SK-N-SH (cell line): ENCODE data around the gene SMAD3.

Experiments used
- CTCF ChIP-seq: fragments of 200-600 bp; sonication (generic); IDR thresholded peaks from 2 replicates; pipeline ENCODE4 v1.6.1; 2017; ENCODE audit warnings: antibody characterized with exemption, mild to moderate bottlenecking, moderate library complexity
- EP300 ChIP-seq, 2 experiments: IDR thresholded peaks; 2 replicates each; pipeline versions ENCODE4 v1.4.0 to v1.6.1; 2012; ENCODE audit warnings: borderline replicate concordance in 1 of 2, low read depth in 1 of 2, low read length in 1 of 2
- FOXM1 ChIP-seq: IDR thresholded peaks from 2 replicates; pipeline ENCODE4 v1.4.0; 2012; ENCODE audit warnings: low read depth, mild to moderate bottlenecking
- RAD21 ChIP-seq: IDR thresholded peaks from 2 replicates; pipeline ENCODE4 v1.6.1; 2012; ENCODE audit warnings: mild to moderate bottlenecking, low read length
- TEAD4 ChIP-seq: IDR thresholded peaks from 2 replicates; pipeline ENCODE4 v1.4.0; 2012; ENCODE audit warnings: mild to moderate bottlenecking, borderline replicate concordance; ENCODE audit not compliant: insufficient read depth
- YY1 ChIP-seq: IDR thresholded peaks from 2 replicates; pipeline ENCODE4 v1.4.0; 2012; ENCODE audit warnings: low read depth, mild to moderate bottlenecking
- TF ChIP-seq, protein P1 (sequence below): IDR thresholded peaks from 2 replicates; pipeline ENCODE4 v1.6.1; 2012; ENCODE audit warnings: mild to moderate bottlenecking, low read depth, low read length, moderate library complexity
- TF ChIP-seq, protein P2 (sequence below): fragments of 150-350 bp; IDR thresholded peaks from 2 replicates; pipeline ENCODE4 v1.6.1; 2017; ENCODE audit warnings: antibody characterized with exemption, low read length, low read depth, borderline replicate concordance

- no peak for TF ChIP-seq CTCF
- TF ChIP-seq TEAD4 = no peak
- no peak for TF ChIP-seq YY1
- TF ChIP-seq RAD21 = no peak
- TF ChIP-seq, protein P1, sequence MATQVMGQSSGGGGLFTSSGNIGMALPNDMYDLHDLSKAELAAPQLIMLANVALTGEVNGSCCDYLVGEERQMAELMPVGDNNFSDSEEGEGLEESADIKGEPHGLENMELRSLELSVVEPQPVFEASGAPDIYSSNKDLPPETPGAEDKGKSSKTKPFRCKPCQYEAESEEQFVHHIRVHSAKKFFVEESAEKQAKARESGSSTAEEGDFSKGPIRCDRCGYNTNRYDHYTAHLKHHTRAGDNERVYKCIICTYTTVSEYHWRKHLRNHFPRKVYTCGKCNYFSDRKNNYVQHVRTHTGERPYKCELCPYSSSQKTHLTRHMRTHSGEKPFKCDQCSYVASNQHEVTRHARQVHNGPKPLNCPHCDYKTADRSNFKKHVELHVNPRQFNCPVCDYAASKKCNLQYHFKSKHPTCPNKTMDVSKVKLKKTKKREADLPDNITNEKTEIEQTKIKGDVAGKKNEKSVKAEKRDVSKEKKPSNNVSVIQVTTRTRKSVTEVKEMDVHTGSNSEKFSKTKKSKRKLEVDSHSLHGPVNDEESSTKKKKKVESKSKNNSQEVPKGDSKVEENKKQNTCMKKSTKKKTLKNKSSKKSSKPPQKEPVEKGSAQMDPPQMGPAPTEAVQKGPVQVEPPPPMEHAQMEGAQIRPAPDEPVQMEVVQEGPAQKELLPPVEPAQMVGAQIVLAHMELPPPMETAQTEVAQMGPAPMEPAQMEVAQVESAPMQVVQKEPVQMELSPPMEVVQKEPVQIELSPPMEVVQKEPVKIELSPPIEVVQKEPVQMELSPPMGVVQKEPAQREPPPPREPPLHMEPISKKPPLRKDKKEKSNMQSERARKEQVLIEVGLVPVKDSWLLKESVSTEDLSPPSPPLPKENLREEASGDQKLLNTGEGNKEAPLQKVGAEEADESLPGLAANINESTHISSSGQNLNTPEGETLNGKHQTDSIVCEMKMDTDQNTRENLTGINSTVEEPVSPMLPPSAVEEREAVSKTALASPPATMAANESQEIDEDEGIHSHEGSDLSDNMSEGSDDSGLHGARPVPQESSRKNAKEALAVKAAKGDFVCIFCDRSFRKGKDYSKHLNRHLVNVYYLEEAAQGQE = no peak
- TF ChIP-seq, protein P2, sequence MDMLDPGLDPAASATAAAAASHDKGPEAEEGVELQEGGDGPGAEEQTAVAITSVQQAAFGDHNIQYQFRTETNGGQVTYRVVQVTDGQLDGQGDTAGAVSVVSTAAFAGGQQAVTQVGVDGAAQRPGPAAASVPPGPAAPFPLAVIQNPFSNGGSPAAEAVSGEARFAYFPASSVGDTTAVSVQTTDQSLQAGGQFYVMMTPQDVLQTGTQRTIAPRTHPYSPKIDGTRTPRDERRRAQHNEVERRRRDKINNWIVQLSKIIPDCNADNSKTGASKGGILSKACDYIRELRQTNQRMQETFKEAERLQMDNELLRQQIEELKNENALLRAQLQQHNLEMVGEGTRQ = no peak
- no peak for TF ChIP-seq FOXM1
- TF ChIP-seq EP300 (IDR thresholded peaks at IDR 0.05; ENCODE audit: borderline replicate concordance in 1 of 2, low read depth in 1 of 2, low read length in 1 of 2) = no peak
These were observed 151.5 kb downstream of the SMAD3 start for GRCh38 chr15:67216859-67217258.
